H9 (cell line): Measurements from ENCODE around the gene CDCP2. TPM values are rescaled to one million over a fixed set of nuclear protein-coding genes. Genes with fewer than 3 reads are reported as not detected.
"Not testable (repeated sequence)": the region's sequence is repeated elsewhere in the genome, so short reads cannot be mapped to it uniquely, and the experiment has no call there.

Source experiments
- DNase-seq: peaks from one replicate; pipeline ENCODE4 v3.0.0-alpha.2; 2017
- H2AFZ ChIP-seq: one replicate; pipeline ENCODE4 v1.6.1; 2013; ENCODE audit warnings: mild to moderate bottlenecking, low read length, control low read depth, moderate library complexity
- H2AK5ac ChIP-seq: 2 replicates; pipeline ENCODE4 v1.6.1; 2013; ENCODE audit warnings: low read length, control low read depth, mixed read lengths; ENCODE audit not compliant: insufficient read length
- H2BK120ac ChIP-seq: one replicate; pipeline ENCODE4 v1.6.1; 2013; ENCODE audit warnings: low read depth, mild to moderate bottlenecking, low read length, control low read depth, inconsistent platforms; ENCODE audit not compliant: poor library complexity, severe bottlenecking
- H2BK12ac ChIP-seq: 2 replicates; pipeline ENCODE4 v1.6.1; 2013; ENCODE audit warnings: low read length, control low read depth, mixed read lengths, low read depth; ENCODE audit not compliant: insufficient read length
- H2BK15ac ChIP-seq: 2 replicates; pipeline ENCODE4 v1.6.1; 2013; ENCODE audit warnings: low read depth, low read length, control low read depth
- H2BK20ac ChIP-seq: one replicate; pipeline ENCODE4 v1.6.1; 2013; ENCODE audit warnings: low read depth, mild to moderate bottlenecking, low read length, control low read depth, inconsistent platforms; ENCODE audit not compliant: poor library complexity, severe bottlenecking
- H2BK5ac ChIP-seq: 2 replicates; pipeline ENCODE4 v1.6.1; 2013; ENCODE audit warnings: low read length, control low read depth, mixed read lengths; ENCODE audit not compliant: insufficient read length
- H3K14ac ChIP-seq: 2 replicates; pipeline ENCODE4 v1.6.1; 2013; ENCODE audit warnings: low read length, control low read depth; ENCODE audit not compliant: insufficient read depth
- H3K18ac ChIP-seq: 2 replicates; pipeline ENCODE4 v1.6.1; 2013; ENCODE audit warnings: low read depth, mild to moderate bottlenecking, mixed read lengths, low read length, control low read depth; ENCODE audit not compliant: insufficient read length
- H3K23ac ChIP-seq: 2 replicates; pipeline ENCODE4 v1.6.1; 2013; ENCODE audit warnings: low read length, control low read depth, mixed read lengths, low read depth; ENCODE audit not compliant: insufficient read length
- H3K23me2 ChIP-seq: 2 replicates; pipeline ENCODE4 v1.6.1; 2013; ENCODE audit warnings: low read depth, mild to moderate bottlenecking, mixed read lengths, low read length, control low read depth; ENCODE audit not compliant: insufficient read length, poor library complexity, severe bottlenecking
- H3K27ac ChIP-seq: 2 replicates; pipeline ENCODE4 v1.5.1; 2013; ENCODE audit warnings: low read length, control low read depth, mixed read lengths, low read depth; ENCODE audit not compliant: insufficient read length
- H3K27me3 ChIP-seq: 2 replicates; pipeline ENCODE4 v1.6.1; 2013; ENCODE audit warnings: low read length, control low read depth, inconsistent platforms; ENCODE audit not compliant: insufficient read depth
- H3K4ac ChIP-seq: 2 replicates; pipeline ENCODE4 v1.6.1; 2013; ENCODE audit warnings: low read depth, mild to moderate bottlenecking, control low read depth, inconsistent platforms, low read length, moderate library complexity
- H3K4me1 ChIP-seq: 2 replicates; pipeline ENCODE4 v1.6.1; 2013; ENCODE audit warnings: low read length, control low read depth, inconsistent platforms; ENCODE audit not compliant: insufficient read depth
- H3K4me2 ChIP-seq: 2 replicates; pipeline ENCODE4 v1.6.1; 2013; ENCODE audit warnings: low read length, control low read depth, mixed read lengths; ENCODE audit not compliant: insufficient read length, insufficient read depth
- H3K56ac ChIP-seq: 2 replicates; pipeline ENCODE4 v1.6.1; 2013; ENCODE audit warnings: low read depth, mild to moderate bottlenecking, mixed read lengths, low read length, control low read depth; ENCODE audit not compliant: insufficient read length
- H3K79me1 ChIP-seq: 2 replicates; pipeline ENCODE4 v1.6.1; 2013; ENCODE audit warnings: low read depth, mild to moderate bottlenecking, moderate library complexity, low read length, control low read depth, inconsistent platforms; ENCODE audit not compliant: insufficient read depth, poor library complexity, severe bottlenecking
- H3K79me2 ChIP-seq: 2 replicates; pipeline ENCODE4 v1.6.1; 2013; ENCODE audit warnings: low read length, control low read depth, inconsistent platforms; ENCODE audit not compliant: insufficient read depth
- H3K9ac ChIP-seq: 2 replicates; pipeline ENCODE4 v1.6.1; 2013; ENCODE audit warnings: low read length, control low read depth, mixed read lengths; ENCODE audit not compliant: insufficient read length; ENCODE audit errors: extremely low read depth
- H3K9me3 ChIP-seq: one replicate; pipeline ENCODE4 v1.6.1; 2013; ENCODE audit warnings: low read depth, low read length, inconsistent platforms; ENCODE audit not compliant: control insufficient read depth
- H3T11ph ChIP-seq: one replicate; pipeline ENCODE4 v1.6.1; 2013; ENCODE audit warnings: mild to moderate bottlenecking, low read length, control low read depth, inconsistent platforms
- H4K20me1 ChIP-seq: one replicate; pipeline ENCODE4 v1.6.1; 2013; ENCODE audit not compliant: control insufficient read depth, insufficient read length, insufficient read depth
- H4K5ac ChIP-seq: 2 replicates; pipeline ENCODE4 v1.6.1; 2013; ENCODE audit warnings: low read depth, mild to moderate bottlenecking, mixed read lengths, low read length, control low read depth; ENCODE audit not compliant: insufficient read length
- H4K8ac ChIP-seq: replicated peaks from 2 replicates; pipeline ENCODE4 v1.6.1; 2013; ENCODE audit warnings: low read length, control low read depth, mixed read lengths, low read depth; ENCODE audit not compliant: insufficient read length
- H4K91ac ChIP-seq: 2 replicates; pipeline ENCODE4 v1.6.1; 2013; ENCODE audit warnings: low read depth, mild to moderate bottlenecking, moderate library complexity, mixed read lengths, low read length, control low read depth; ENCODE audit not compliant: insufficient read length
- H3K27ac Mint-ChIP-seq, 3 experiments: 2 replicates in 2 of 3; 3 replicates in 1 of 3; pipeline ENCODE4 v1.8.0; 2020 to 2021; ENCODE audit warnings: mixed read lengths in 3 of 3, mild to moderate bottlenecking in 1 of 3, moderate library complexity in 1 of 3
- H3K27me3 Mint-ChIP-seq: 2 replicates; pipeline ENCODE4 v1.8.0; 2021; ENCODE audit warnings: low read depth, mild to moderate bottlenecking, moderate library complexity, mixed read lengths
- H3K36me3 Mint-ChIP-seq, 3 experiments: 2 replicates in 2 of 3; 3 replicates in 1 of 3; pipeline ENCODE4 v1.8.0; 2020 to 2021; ENCODE audit warnings: low read depth in 3 of 3, mixed read lengths in 3 of 3; ENCODE audit not compliant: insufficient read depth in 1 of 3
- H3K4me1 Mint-ChIP-seq, 2 experiments: 2 replicates each; pipeline ENCODE4 v1.8.0; 2020; ENCODE audit warnings: mixed read lengths in 2 of 2
- H3K4me3 Mint-ChIP-seq, 2 experiments: 2 replicates in 1 of 2; 3 replicates in 1 of 2; pipeline ENCODE4 v1.8.0; 2020 to 2021; ENCODE audit warnings: mild to moderate bottlenecking in 2 of 2, mixed read lengths in 2 of 2, moderate library complexity in 1 of 2
- H3K9me3 Mint-ChIP-seq, 2 experiments: 2 replicates in 1 of 2; 3 replicates in 1 of 2; pipeline ENCODE4 v1.8.0; 2020; ENCODE audit warnings: mild to moderate bottlenecking in 2 of 2, mixed read lengths in 2 of 2, moderate library complexity in 1 of 2
- CTCF ChIP-seq: fragments of 200-600 bp; sonication (generic); conservative IDR thresholded peaks from 3 replicates; pipeline ENCODE4 v1.8.0; 2021; ENCODE audit warnings: antibody characterized with exemption, mild to moderate bottlenecking
- WGBS: extraction: QIAGEN DNeasy Blood & Tissue Kit; methylation state at CpG from one replicate; pipeline ENCODE4 v1.1.7; 2013; ENCODE audit warnings: missing lambda C conversion rate, low lambda C conversion rate, mixed read lengths; ENCODE audit not compliant: insufficient read length; ENCODE audit errors: extremely low coverage; 5-methylcytosine and 5-hydroxymethylcytosine counted together
- total RNA-seq: library from RNA; stranded (reverse); gene quantifications from 2 replicates; pipeline ENCODE4 v1.2.1, GENCODE V29; 2021

The CDCP2 gene
- total RNA-seq, 1 experiment from 2014 or later: not detected

- Histone ChIP-seq H3K4me2 (no peak overlapping the region), H3K23me2 (no peaks in the 10 kb centered on the region), H3K56ac (no peak overlapping the region), H3T11ph (no peak overlapping the region), H2AK5ac (no peak overlapping the region), H2BK12ac (no peak overlapping the region), H3K18ac (no peak overlapping the region), H4K91ac (no peak overlapping the region), H2AFZ (no peak overlapping the region), H2BK120ac (no peak overlapping the region), H3K14ac (no peak overlapping the region), H4K5ac (no peak overlapping the region), H3K4me1 (no peaks in the 10 kb centered on the region), H3K9ac (no peak overlapping the region), H4K8ac (no peak overlapping the region), H3K9me3 (no peaks in the 10 kb centered on the region), H2BK20ac (no peak overlapping the region), H4K20me1 (no peaks in the 10 kb centered on the region), H3K23ac (no peak overlapping the region), H3K27ac (no peak overlapping the region), H3K79me2 (no peaks in the 10 kb centered on the region), H3K79me1 (no peaks in the 10 kb centered on the region), H2BK5ac (no peak overlapping the region), H2BK15ac (no peak overlapping the region), H3K27me3 (no peaks in the 10 kb centered on the region), H3K4ac (no peak overlapping the region)
- Mint-ChIP-seq H3K27me3 (peaks cover 6% of the 10 kb centered on the region), H3K4me3 (no peak overlapping the region), H3K9me3 (no peaks in the 10 kb centered on the region), H3K27ac (no peak overlapping the region), H3K4me1 (peaks cover 9 to 13% of the 10 kb centered on the region in 2 experiments), H3K36me3 (no peaks in the 10 kb centered on the region)
- no peak for DNase-seq
- no peak for TF ChIP-seq CTCF
- WGBS: no CpG with 5 or more reads among the region's 9 CpGs
Measured at GRCh38 chr1:54167422-54168139, 14.8 kb upstream of the CDCP2 start.

GRCh38 chr1:54166357-54166756 is 13.6 kb upstream of the CDCP2 start:
- not testable (repeated sequence) for H3K4me2 ChIP-seq, H2AFZ ChIP-seq, H3K9me3 ChIP-seq, H3K36me3 Mint-ChIP-seq, DNase-seq, H3T11ph ChIP-seq, H4K91ac ChIP-seq, H3K79me1 ChIP-seq, H3K9ac ChIP-seq, H4K20me1 ChIP-seq, H3K23me2 ChIP-seq, H3K4me3 Mint-ChIP-seq, H2BK15ac ChIP-seq, H3K9me3 Mint-ChIP-seq, H3K56ac ChIP-seq, H3K14ac ChIP-seq, H3K27ac ChIP-seq, H3K27me3 Mint-ChIP-seq, H3K4me1 ChIP-seq, H4K5ac ChIP-seq, H3K79me2 ChIP-seq, H3K27me3 ChIP-seq, H2AK5ac ChIP-seq, H2BK5ac ChIP-seq, H3K4ac ChIP-seq, H2BK120ac ChIP-seq, H3K27ac Mint-ChIP-seq, H3K18ac ChIP-seq, H2BK20ac ChIP-seq, H3K23ac ChIP-seq, H4K8ac ChIP-seq, H2BK12ac ChIP-seq
- peaks cover 6 to 13% of the 10 kb centered on the region in 2 experiments for H3K4me1 Mint-ChIP-seq
- WGBS: no CpG with 5 or more reads among the region's 8 CpGs
